Adipocyte (in vitro differentiated cells): ENCODE results near the gene PERCC1.

ENCODE experiments used
- DNase-seq: peaks from one replicate; pipeline ENCODE4 v3.0.0-alpha.2; 2015; ENCODE audit warnings: low read depth
- H3K27me3 ChIP-seq: replicated peaks from 2 replicates; pipeline ENCODE4 v1.7.0; 2013; ENCODE audit warnings: mild to moderate bottlenecking, low read length, moderate library complexity; ENCODE audit not compliant: control insufficient read depth, insufficient read depth
- H3K36me3 ChIP-seq: 2 replicates; pipeline ENCODE4 v1.7.0; 2013; ENCODE audit warnings: low read length, mild to moderate bottlenecking, moderate library complexity; ENCODE audit not compliant: control insufficient read depth, insufficient read depth, severe bottlenecking
- H3K4me1 ChIP-seq: 2 replicates; pipeline ENCODE4 v1.7.0; 2013; ENCODE audit warnings: mild to moderate bottlenecking, low read length, moderate library complexity; ENCODE audit not compliant: control insufficient read depth, insufficient read depth
- H3K4me3 ChIP-seq: 2 replicates; pipeline ENCODE4 v1.7.0; 2013; ENCODE audit warnings: mild to moderate bottlenecking, low read length, moderate library complexity
- H3K9ac ChIP-seq: 2 replicates; pipeline ENCODE4 v1.7.0; 2013; ENCODE audit warnings: mild to moderate bottlenecking, low read length, moderate library complexity
- H3K9me3 ChIP-seq: 2 replicates; pipeline ENCODE4 v1.7.0; 2013; ENCODE audit warnings: mild to moderate bottlenecking, low read length, moderate library complexity; ENCODE audit not compliant: control insufficient read depth

The PERCC1 gene

GRCh38 chr16:1446296-1447080, 15.6 kb downstream of the PERCC1 start:
- no peaks in the 10 kb centered on the region for H3K4me1 ChIP-seq
- no peak overlapping the region for H3K9ac ChIP-seq
- DNase-seq = no peak
- H3K27me3 ChIP-seq = no peaks in the 10 kb centered on the region
- no peaks in the 10 kb centered on the region for H3K9me3 ChIP-seq
- no peak overlapping the region for H3K4me3 ChIP-seq
- H3K36me3 ChIP-seq = peaks cover 34% of the 10 kb centered on the region

- Histone ChIP-seq H3K27me3 (no peaks in the 10 kb centered on the region), H3K4me3 (no peak overlapping the region), H3K9me3 (no peaks in the 10 kb centered on the region), H3K9ac (no peak overlapping the region), H3K4me1 (no peaks in the 10 kb centered on the region), H3K36me3 (peaks cover 47% of the 10 kb centered on the region)
- DNase-seq = no peak
These were observed 17.1 kb downstream of the PERCC1 start for GRCh38 chr16:1447965-1448364.

- Histone ChIP-seq H3K27me3 (no peaks in the 10 kb centered on the region), H3K9ac (no peak overlapping the region), H3K4me3 (no peak overlapping the region), H3K9me3 (no peaks in the 10 kb centered on the region), H3K36me3 (peaks cover 51% of the 10 kb centered on the region), H3K4me1 (no peaks in the 10 kb centered on the region)
- no peak for DNase-seq
These were observed 17.7 kb downstream of the PERCC1 start for GRCh38 chr16:1448536-1449116.

- DNase-seq = no peak
- no peak overlapping the region for H3K4me3 ChIP-seq
- H3K36me3 ChIP-seq = peaks cover 58% of the 10 kb centered on the region
These were observed 18.4 kb downstream of the PERCC1 start for GRCh38 chr16:1449201-1449788.

GRCh38 chr16:1450218-1450617, 19.3 kb downstream of the PERCC1 start:
- Histone ChIP-seq H3K9ac (no peak overlapping the region), H3K36me3 (peaks cover 67% of the 10 kb centered on the region), H3K4me3 (no peak overlapping the region), H3K9me3 (no peaks in the 10 kb centered on the region), H3K27me3 (no peaks in the 10 kb centered on the region), H3K4me1 (no peaks in the 10 kb centered on the region)
- no peak for DNase-seq

More at GRCh38 chr16:1449201-1449788, 18.4 kb downstream of the PERCC1 start:
- no peak overlapping the region for H3K9ac ChIP-seq
- no peaks in the 10 kb centered on the region for H3K27me3 ChIP-seq
- H3K9me3 ChIP-seq = no peaks in the 10 kb centered on the region
- no peaks in the 10 kb centered on the region for H3K4me1 ChIP-seq

GRCh38 chr16:1450841-1451240, 20.0 kb downstream of the PERCC1 start:
- no peak overlapping the region for H3K4me3 ChIP-seq
- H3K4me1 ChIP-seq = no peaks in the 10 kb centered on the region
- H3K36me3 ChIP-seq = peaks cover 73% of the 10 kb centered on the region
- no peaks in the 10 kb centered on the region for H3K9me3 ChIP-seq
- DNase-seq = no peak
- no peak overlapping the region for H3K9ac ChIP-seq
- H3K27me3 ChIP-seq = no peaks in the 10 kb centered on the region

GRCh38 chr16:1451702-1452392, 21.0 kb downstream of the PERCC1 start:
- Histone ChIP-seq H3K27me3 (no peaks in the 10 kb centered on the region), H3K36me3 (peaks cover 75% of the 10 kb centered on the region), H3K4me1 (no peaks in the 10 kb centered on the region), H3K9me3 (no peaks in the 10 kb centered on the region), H3K4me3 (no peak overlapping the region), H3K9ac (no peak overlapping the region)
- no peak for DNase-seq

GRCh38 chr16:1452530-1452929, 21.7 kb downstream of the PERCC1 start:
- Histone ChIP-seq H3K4me1 (no peaks in the 10 kb centered on the region), H3K9ac (no peak overlapping the region), H3K36me3 (peaks cover 80% of the 10 kb centered on the region), H3K27me3 (no peaks in the 10 kb centered on the region), H3K4me3 (no peak overlapping the region), H3K9me3 (no peaks in the 10 kb centered on the region)
- DNase-seq = no peak

- no peak overlapping the region for H3K4me3 ChIP-seq
- H3K27me3 ChIP-seq = no peaks in the 10 kb centered on the region
- H3K4me1 ChIP-seq = no peaks in the 10 kb centered on the region
- H3K9me3 ChIP-seq = no peaks in the 10 kb centered on the region
- peaks cover 78% of the 10 kb centered on the region for H3K36me3 ChIP-seq
- DNase-seq = no peak
- H3K9ac ChIP-seq = no peak overlapping the region
These were observed 22.4 kb downstream of the PERCC1 start for GRCh38 chr16:1453316-1453715.

GRCh38 chr16:1454561-1454960, 23.7 kb downstream of the PERCC1 start:
- no peaks in the 10 kb centered on the region for H3K27me3 ChIP-seq
- H3K36me3 ChIP-seq = peaks cover 72% of the 10 kb centered on the region
- H3K9me3 ChIP-seq = no peaks in the 10 kb centered on the region
- no peak overlapping the region for H3K9ac ChIP-seq
- no peaks in the 10 kb centered on the region for H3K4me1 ChIP-seq
- H3K4me3 ChIP-seq = no peak overlapping the region
- DNase-seq = no peak
